SU-DHL-6 (cell line): ENCODE results near the gene PDHX.

Experiments used
- H2AFZ ChIP-seq: fragments of 200-600 bp; sonication (generic); 2 replicates; pipeline ENCODE4 v1.6.1; 2014; ENCODE audit warnings: low read depth, mild to moderate bottlenecking, moderate library complexity, mixed read lengths, antibody characterized with exemption, low read length; ENCODE audit not compliant: severe bottlenecking
- H3F3A ChIP-seq: fragments of 200-600 bp; shearing (Covaris generic); 2 replicates; pipeline ENCODE4 v1.6.0; 2016; ENCODE audit warnings: antibody characterized with exemption, mild to moderate bottlenecking; ENCODE audit not compliant: insufficient read depth
- H3K27ac ChIP-seq: fragments of 200-600 bp; sonication (generic); 2 replicates; pipeline ENCODE4 v1.5.1; 2016; ENCODE audit warnings: low read depth, mild to moderate bottlenecking, low read length, moderate library complexity, mixed read lengths
- H3K27me3 ChIP-seq: fragments of 200-600 bp; sonication (generic), shearing (Covaris generic); 2 replicates; pipeline ENCODE4 v1.6.0; 2014; ENCODE audit warnings: mild to moderate bottlenecking, low read length
- H3K36me3 ChIP-seq: fragments of 200-600 bp; sonication (generic); 2 replicates; pipeline ENCODE4 v1.6.1; 2014; ENCODE audit warnings: mild to moderate bottlenecking, low read length, mixed read lengths
- H3K4me2 ChIP-seq: fragments of 300-600, 200-600 bp; shearing (Covaris generic), sonication (generic); 2 replicates; pipeline ENCODE4 v1.6.0; 2014; ENCODE audit warnings: low read length, low read depth, mild to moderate bottlenecking; ENCODE audit not compliant: poor library complexity, severe bottlenecking
- H3K4me3 ChIP-seq: fragments of 200-600 bp; sonication (generic); 2 replicates; pipeline ENCODE4 v1.5.1; 2014; ENCODE audit warnings: antibody characterized with exemption, low read length, mild to moderate bottlenecking, mixed read lengths; ENCODE audit not compliant: insufficient read depth, poor library complexity, severe bottlenecking
- H3K79me2 ChIP-seq: fragments of 200-600 bp; sonication (generic); 2 replicates; pipeline ENCODE4 v1.6.1; 2014; ENCODE audit warnings: mild to moderate bottlenecking, low read length, moderate library complexity; ENCODE audit not compliant: insufficient read depth
- H3K9ac ChIP-seq: fragments of 200-600 bp; sonication (generic); 2 replicates; pipeline ENCODE4 v1.7.0; 2014; ENCODE audit warnings: mild to moderate bottlenecking, low read length
- H3K9me2 ChIP-seq: fragments of 200-600 bp; sonication (generic); replicated peaks from 2 replicates; pipeline ENCODE4 v1.6.1; 2014; ENCODE audit warnings: low read length; ENCODE audit not compliant: insufficient read depth
- H3K9me3 ChIP-seq: fragments of 200-600 bp; sonication (generic); 2 replicates; pipeline ENCODE4 v1.6.1; 2014; ENCODE audit warnings: low read length, mixed read lengths; ENCODE audit not compliant: insufficient read depth
- H4K20me1 ChIP-seq: fragments of 200-600 bp; sonication (generic); 2 replicates; pipeline ENCODE4 v1.6.1; 2014; ENCODE audit warnings: low read depth, mild to moderate bottlenecking, antibody characterized with exemption, low read length, moderate library complexity, mixed read lengths
- CTCF ChIP-seq: fragments of 200-600 bp; sonication (generic); IDR thresholded peaks from one replicate; pipeline ENCODE4 v1.5.1; 2017; ENCODE audit warnings: antibody characterized with exemption, mild to moderate bottlenecking, low read length, moderate library complexity; ENCODE audit not compliant: insufficient read depth, poor library complexity, severe bottlenecking
- EZH2phosphoT487 ChIP-seq: fragments of 200-600 bp; sonication (generic), shearing (Covaris generic); conservative IDR thresholded peaks from 2 replicates; pipeline ENCODE4 v1.6.1; 2018; ENCODE audit warnings: mild to moderate bottlenecking, antibody characterized with exemption, low read length, moderate library complexity, mixed read lengths

Gene PDHX

GRCh38 chr11:35006389-35007128, 90.1 kb downstream of the PDHX start:
- TF ChIP-seq CTCF = no peak
- TF ChIP-seq EZH2phosphoT487 = no peak
- H3K36me3 ChIP-seq = no peaks in the 10 kb centered on the region
- H4K20me1 ChIP-seq = no peaks in the 10 kb centered on the region
- H3K4me3 ChIP-seq = no peak overlapping the region
- H3K9me3 ChIP-seq = no peaks in the 10 kb centered on the region
- H3F3A ChIP-seq = no peaks in the 10 kb centered on the region
- H3K27me3 ChIP-seq = no peaks in the 10 kb centered on the region
- H3K9ac ChIP-seq = no peak overlapping the region
- H3K27ac ChIP-seq = no peak overlapping the region
- no peak overlapping the region for H2AFZ ChIP-seq
- no peaks in the 10 kb centered on the region for H3K79me2 ChIP-seq
- no peaks in the 10 kb centered on the region for H3K9me2 ChIP-seq
- no peak overlapping the region for H3K4me2 ChIP-seq

- H3F3A ChIP-seq = no peaks in the 10 kb centered on the region
- no peaks in the 10 kb centered on the region for H3K9me3 ChIP-seq
- no peak overlapping the region for H3K27ac ChIP-seq
- TF ChIP-seq CTCF = no peak
- no peak for TF ChIP-seq EZH2phosphoT487
- no peak overlapping the region for H3K9ac ChIP-seq
- no peaks in the 10 kb centered on the region for H4K20me1 ChIP-seq
- H2AFZ ChIP-seq = no peak overlapping the region
- no peaks in the 10 kb centered on the region for H3K9me2 ChIP-seq
- H3K27me3 ChIP-seq = no peaks in the 10 kb centered on the region
- no peak overlapping the region for H3K4me3 ChIP-seq
- no peaks in the 10 kb centered on the region for H3K36me3 ChIP-seq
- no peaks in the 10 kb centered on the region for H3K79me2 ChIP-seq
- H3K4me2 ChIP-seq = no peak overlapping the region
These were observed 90.9 kb downstream of the PDHX start for GRCh38 chr11:35007277-35007676.

GRCh38 chr11:35009191-35009943, 92.9 kb downstream of the PDHX start:
- Histone ChIP-seq H3K9ac (no peak overlapping the region), H3F3A (no peaks in the 10 kb centered on the region), H3K27ac (no peak overlapping the region), H3K4me2 (no peak overlapping the region), H4K20me1 (no peaks in the 10 kb centered on the region), H3K36me3 (no peaks in the 10 kb centered on the region), H3K4me3 (no peak overlapping the region), H3K79me2 (no peaks in the 10 kb centered on the region), H3K9me2 (no peaks in the 10 kb centered on the region), H3K9me3 (no peaks in the 10 kb centered on the region), H3K27me3 (no peaks in the 10 kb centered on the region), H2AFZ (no peak overlapping the region)
- TF ChIP-seq CTCF (no peak), EZH2phosphoT487 (no peak)
